ENCODE results near the gene CORO7.
A peak's percentile ranks its signal among the peaks of the same experiment; 100 is the strongest.
"Not testable (repeated sequence)": the region's sequence is repeated elsewhere in the genome, so short reads cannot be mapped to it uniquely, and the experiment has no call there.

Gene CORO7

GRCh38 chr16:4399001-4399730 is 17.2 kb downstream of the CORO7 start:
- TF ChIP-seq Cebpa-rat (IDR thresholded peaks at IDR 0.05): no peak
- H3K36me3 ChIP-seq: peaks cover 82 to 99% (median 93%) of the 10 kb centered on the region in 11 experiments

GRCh38 chr16:4395055-4395726 is 21.2 kb downstream of the CORO7 start:
- Histone ChIP-seq H4K20me1 (peaks cover 47 to 100% (median 75%) of the 10 kb centered on the region in 11 experiments), H3K4me3 (no peak overlapping the region; a peak in 1 of 20 replicates), H3K9me3 (replicated peaks in 1 of 11) (no peaks in the 10 kb centered on the region), H3K4me2 (peak overlapping the region; percentile 49 to 85 (median 81)), H3K36me3 (peaks cover 73 to 99% (median 86%) of the 10 kb centered on the region in 11 experiments), H3K9ac (peak overlapping the region in 10 of 11 experiments; percentile 28 to 66 (median 48); a peak in 20 of 22 replicates), H3K27ac (peak overlapping the region in 9 of 11 experiments; percentile 11 to 48 (median 28); a peak in 8 of 22 replicates), H3K27me3 (no peaks in the 10 kb centered on the region), H3K4me1 (peaks cover 40 to 82% (median 56%) of the 10 kb centered on the region in 10 experiments)
- TF ChIP-seq Cebpa-rat (IDR thresholded peaks at IDR 0.05): no peak

More at GRCh38 chr16:4399001-4399730, 17.2 kb downstream of the CORO7 start:
- H3K27ac ChIP-seq: peak overlapping the region in 1 of 11 experiments; percentile 27; a peak in 1 of 22 replicates
- H3K9ac ChIP-seq: peak overlapping the region in 3 of 11 experiments; percentile 2 to 15 (median 9); a peak in 2 of 22 replicates
- H4K20me1 ChIP-seq: peaks cover 39 to 100% (median 76%) of the 10 kb centered on the region in 11 experiments
- no peaks in the 10 kb centered on the region for H3K9me3 ChIP-seq (replicated peaks in 1 of 11)
- H3K4me3 ChIP-seq: no peak overlapping the region
- H3K4me2 ChIP-seq: peak overlapping the region in 5 of 11 experiments; percentile 16 to 56 (median 31); a peak in 8 of 22 replicates
- H3K4me1 ChIP-seq: peaks cover 18 to 61% (median 33%) of the 10 kb centered on the region in 10 experiments
- no peaks in the 10 kb centered on the region for H3K27me3 ChIP-seq

GRCh38 chr16:4393850-4394249 is 22.5 kb downstream of the CORO7 start:
- H3K27ac ChIP-seq: 0 out of 22 replicates have a peak overlapping the region, but pooled peaks of 1 of the 11 experiments have one; percentile 28
- H4K20me1 ChIP-seq: peaks cover 49 to 100% (median 80%) of the 10 kb centered on the region in 11 experiments
- not testable (repeated sequence) for H3K9me3 ChIP-seq (replicated peaks in 1 of 11); H3K4me3 ChIP-seq; H3K27me3 ChIP-seq
- H3K36me3 ChIP-seq: peaks cover 73 to 99% (median 91%) of the 10 kb centered on the region in 11 experiments
- peak overlapping the region in 5 of 11 experiments; percentile 2 to 84 (median 76); a peak in 8 of 22 replicates for H3K4me2 ChIP-seq
- H3K4me1 ChIP-seq: peaks cover 38 to 82% (median 69%) of the 10 kb centered on the region in 10 experiments
- peak overlapping the region in 1 of 11 experiments; percentile 29; a peak in 2 of 22 replicates for H3K9ac ChIP-seq

GRCh38 chr16:4393240-4393600 is 23.2 kb downstream of the CORO7 start:
- H3K27ac ChIP-seq: peak overlapping the region in 2 of 11 experiments; percentile 15 to 22; a peak in 2 of 22 replicates
- peaks cover 51 to 100% (median 82%) of the 10 kb centered on the region in 11 experiments for H4K20me1 ChIP-seq
- H3K36me3 ChIP-seq: peaks cover 73 to 99% (median 91%) of the 10 kb centered on the region in 11 experiments
- H3K4me2 ChIP-seq: peak overlapping the region in 6 of 11 experiments; percentile 2 to 76 (median 62); a peak in 4 of 22 replicates
- no peak for TF ChIP-seq Cebpa-rat (IDR thresholded peaks at IDR 0.05)
- no peaks in the 10 kb centered on the region for H3K9me3 ChIP-seq (replicated peaks in 1 of 11)
- H3K27me3 ChIP-seq: no peaks in the 10 kb centered on the region
- H3K9ac ChIP-seq: peak overlapping the region in 6 of 11 experiments; percentile 14 to 29 (median 21); a peak in 6 of 22 replicates
- no peak overlapping the region for H3K4me3 ChIP-seq
- peaks cover 40 to 84% (median 69%) of the 10 kb centered on the region in 10 experiments for H3K4me1 ChIP-seq

GRCh38 chr16:4392382-4393239 is 23.8 kb downstream of the CORO7 start:
- peaks cover 40 to 90% (median 69%) of the 10 kb centered on the region in 10 experiments for H3K4me1 ChIP-seq
- peak overlapping the region in 9 of 11 experiments; percentile 2 to 29 (median 19); a peak in 10 of 22 replicates for H3K9ac ChIP-seq
- no peaks in the 10 kb centered on the region for H3K9me3 ChIP-seq (replicated peaks in 1 of 11)
- no peak overlapping the region for H3K4me3 ChIP-seq
- H3K36me3 ChIP-seq: peaks cover 73 to 99% (median 91%) of the 10 kb centered on the region in 11 experiments
- peak overlapping the region in 9 of 11 experiments; percentile 48 to 76 (median 62); a peak in 18 of 22 replicates for H3K4me2 ChIP-seq
- no peak for TF ChIP-seq Cebpa-rat (IDR thresholded peaks at IDR 0.05)
- no peaks in the 10 kb centered on the region for H3K27me3 ChIP-seq
- peaks cover 53 to 100% (median 86%) of the 10 kb centered on the region in 11 experiments for H4K20me1 ChIP-seq
- H3K27ac ChIP-seq: peak overlapping the region in 5 of 11 experiments; percentile 6 to 22 (median 15); a peak in 3 of 22 replicates

GRCh38 chr16:4391631-4392381 is 24.6 kb downstream of the CORO7 start:
- Histone ChIP-seq H4K20me1 (peaks cover 53 to 100% (median 86%) of the 10 kb centered on the region in 11 experiments), H3K4me3 (no peak overlapping the region), H3K9me3 (replicated peaks in 1 of 11) (no peaks in the 10 kb centered on the region), H3K36me3 (peaks cover 69 to 99% (median 91%) of the 10 kb centered on the region in 11 experiments), H3K9ac (peak overlapping the region in 4 of 11 experiments; percentile 5 to 23 (median 17); a peak in 5 of 22 replicates), H3K27me3 (no peaks in the 10 kb centered on the region), H3K4me1 (peaks cover 41 to 96% (median 73%) of the 10 kb centered on the region in 10 experiments), H3K27ac (peak overlapping the region in 2 of 11 experiments; percentile 20 to 22; a peak in 3 of 22 replicates), H3K4me2 (peak overlapping the region in 9 of 11 experiments; percentile 48 to 76 (median 62); a peak in 18 of 22 replicates)
- no peak for TF ChIP-seq Cebpa-rat (IDR thresholded peaks at IDR 0.05)

Measured in BLaER1 treated with 17β-estradiol and CSF1 and Interleukin-3, amounts not matched to agents 10 nM and 100 nM (cell line).